HG03135 (cell line): Measurements from ENCODE around the gene NGF.
"Not testable (repeated sequence)": the region's sequence is repeated elsewhere in the genome, so short reads cannot be mapped to it uniquely, and the experiment has no call there.

Source experiments
- ATAC-seq: cut with Tn5 transposase; IDR thresholded peaks from one replicate; pipeline ENCODE4 v1.9.1; 2021; ENCODE audit warnings: mild to moderate bottlenecking, moderate library complexity; ENCODE audit not compliant: unreplicated experiment

The NGF gene

GRCh38 chr1:115310581-115311473 lies 27.2 kb downstream of the NGF start:
- ATAC-seq = no peak

DNA sequence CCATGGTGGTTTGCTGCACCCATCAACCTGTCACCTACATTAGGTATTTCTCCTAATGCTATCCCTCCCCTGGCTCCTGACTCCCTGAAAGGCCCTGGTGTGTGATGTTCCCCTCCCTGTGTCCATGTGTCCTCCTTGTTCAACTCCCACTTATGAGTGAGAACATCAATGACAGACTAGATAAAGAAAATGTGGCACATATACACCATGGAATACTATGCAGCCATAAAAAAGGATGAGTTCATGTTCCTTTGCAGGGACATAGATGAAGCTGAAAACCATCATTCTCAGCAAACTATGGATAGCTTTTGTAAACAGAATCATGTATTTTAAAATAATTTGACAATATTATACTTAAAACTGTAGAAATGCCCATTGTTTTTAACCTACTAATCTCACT lies 28.5 kb downstream of the NGF start:
- ATAC-seq = not testable (repeated sequence)

GRCh38 chr1:115308969-115309368 lies 29.1 kb downstream of the NGF start:
- no peak for ATAC-seq

- no peak for ATAC-seq
Observed at GRCh38 chr1:115307661-115308060, 30.4 kb downstream of the NGF start.

DNA sequence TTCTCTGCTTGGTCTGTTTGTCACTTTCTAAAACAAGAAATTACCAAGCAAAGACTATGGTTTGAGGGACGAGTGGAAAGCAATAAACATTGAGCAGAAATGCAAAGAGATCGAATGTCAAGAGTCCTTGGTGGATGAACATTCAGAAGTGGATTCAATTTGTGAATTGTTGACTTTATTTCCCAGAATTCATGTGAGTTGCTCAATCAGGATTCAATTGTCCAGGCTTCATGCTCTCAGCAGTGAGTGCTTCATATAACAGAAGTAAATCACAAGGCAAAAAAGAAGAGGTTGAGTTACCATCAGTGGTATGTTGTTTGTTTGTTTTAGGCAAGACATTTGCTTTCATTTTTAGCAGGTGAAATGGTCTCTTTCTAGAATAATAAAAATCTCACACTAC lies 31.9 kb downstream of the NGF start:
- ATAC-seq = no peak

GRCh38 chr1:115303364-115303763 lies 34.7 kb downstream of the NGF start:
- no peak for ATAC-seq

- no peak for ATAC-seq
Observed at GRCh38 chr1:115302390-115302961, 35.6 kb downstream of the NGF start.

GRCh38 chr1:115301438-115302020 lies 36.5 kb downstream of the NGF start:
- no peak for ATAC-seq

DNA sequence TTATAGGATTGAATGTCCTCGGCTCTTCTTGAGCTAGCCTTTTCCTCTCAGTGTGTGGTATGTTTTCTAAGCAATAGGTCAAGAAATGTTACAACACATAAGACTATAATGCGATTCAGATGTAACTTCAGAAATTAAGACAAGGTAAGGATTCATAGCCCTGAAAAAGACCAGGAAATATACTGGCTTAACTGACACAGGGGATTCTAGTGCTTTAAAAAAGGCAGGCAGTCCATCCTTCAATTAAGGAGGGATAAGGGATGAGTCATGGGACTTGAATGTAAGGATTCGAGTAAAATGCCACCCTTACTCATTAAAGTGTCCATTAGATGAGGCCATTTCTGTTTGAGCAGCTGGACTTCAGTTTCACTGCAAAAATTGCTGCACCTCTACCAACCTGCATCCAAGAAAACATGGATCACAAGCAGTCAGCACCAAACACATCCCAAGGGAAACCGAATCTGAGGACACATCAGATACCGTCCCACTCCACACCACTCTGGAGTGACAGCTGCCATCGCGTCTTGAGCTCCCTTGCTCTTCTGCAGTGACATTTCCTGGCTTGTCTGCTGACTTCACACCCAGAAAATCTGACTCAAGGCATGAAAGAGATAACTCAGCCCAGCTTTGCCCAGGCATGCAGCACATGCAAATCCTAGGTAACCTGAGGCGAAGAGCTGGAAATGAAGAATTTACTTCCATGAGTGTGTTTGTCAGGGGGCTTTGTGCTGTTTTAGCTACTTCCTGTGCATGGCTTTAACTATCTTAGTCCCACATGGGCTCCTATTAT lies 37.8 kb downstream of the NGF start:
- ATAC-seq = no peak

DNA sequence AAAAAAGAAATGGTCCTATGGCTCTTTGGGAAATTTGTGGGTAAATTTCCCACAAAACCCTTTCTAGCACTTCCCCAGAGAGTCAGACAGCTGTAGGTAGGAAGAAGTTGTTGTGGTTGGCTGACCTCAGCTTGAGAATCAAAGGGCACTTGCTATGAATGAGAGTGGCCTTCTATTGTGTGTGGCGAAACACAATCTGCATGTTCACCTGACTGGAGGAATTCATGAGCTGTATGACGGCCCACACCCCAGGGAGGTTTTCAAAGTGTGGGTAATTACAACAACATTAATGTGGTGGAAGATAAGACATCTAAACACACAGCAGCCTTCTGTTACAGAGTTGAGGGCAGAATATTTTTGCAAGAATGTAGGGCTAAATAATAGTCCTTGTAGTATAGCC lies 38.8 kb downstream of the NGF start:
- ATAC-seq = no peak

DNA sequence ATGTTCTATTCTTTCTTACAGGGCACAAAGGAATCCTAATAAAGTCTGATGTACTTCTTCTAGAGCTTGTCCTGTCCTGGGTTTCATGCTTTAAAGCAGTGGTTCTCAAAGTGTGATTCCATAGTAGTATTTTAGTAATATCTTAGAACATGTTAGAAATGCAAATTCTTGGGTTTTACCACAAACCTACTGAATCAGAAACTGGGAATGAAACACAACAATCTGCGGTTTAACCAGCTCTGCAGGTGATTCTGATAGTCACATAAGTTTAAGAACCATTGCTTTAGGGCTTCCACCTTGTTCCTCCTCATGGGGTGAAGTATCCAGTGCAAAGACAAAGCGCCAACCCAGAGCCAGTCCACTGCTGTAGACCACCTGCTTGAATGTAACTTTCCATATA lies 41.1 kb downstream of the NGF start:
- no peak for ATAC-seq

DNA sequence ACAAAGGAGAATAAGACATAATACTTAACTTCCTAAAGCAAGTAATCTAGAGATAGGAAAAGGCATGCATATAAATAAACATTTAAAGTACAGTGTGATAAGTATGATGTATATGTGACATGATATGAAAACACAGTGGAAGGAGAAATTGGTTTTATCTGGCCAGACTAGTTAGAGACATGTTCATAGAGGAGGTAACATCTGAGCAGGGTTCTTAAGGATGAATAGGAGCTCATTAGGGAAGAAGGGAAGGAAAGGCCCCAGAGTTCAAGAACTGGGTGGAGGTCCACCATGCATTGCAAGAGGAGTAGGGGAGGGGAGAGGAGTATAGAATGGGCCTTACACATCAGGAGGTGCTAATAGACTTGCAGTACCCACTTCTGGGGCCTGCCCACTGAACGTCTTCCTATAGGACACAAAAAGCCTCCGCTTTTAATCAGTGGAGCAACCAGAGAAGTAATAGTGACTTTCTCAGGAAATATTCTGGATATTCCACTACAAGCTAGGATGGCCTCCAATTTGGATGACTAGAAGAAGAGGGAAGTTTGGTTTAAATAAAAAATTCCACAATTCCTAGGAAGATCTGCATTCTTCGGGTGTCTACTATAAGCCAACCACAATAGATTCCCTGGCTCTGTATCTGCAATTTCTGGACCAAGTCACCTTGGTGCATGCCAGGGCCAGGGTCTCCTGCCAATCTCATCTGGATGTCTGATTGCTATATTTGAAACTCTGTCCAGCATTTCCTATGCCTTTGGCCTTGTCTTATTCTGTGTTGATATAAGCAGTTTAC lies 41.9 kb downstream of the NGF start:
- ATAC-seq = no peak

GRCh38 chr1:115293899-115294298 lies 44.1 kb downstream of the NGF start:
- no peak for ATAC-seq

DNA sequence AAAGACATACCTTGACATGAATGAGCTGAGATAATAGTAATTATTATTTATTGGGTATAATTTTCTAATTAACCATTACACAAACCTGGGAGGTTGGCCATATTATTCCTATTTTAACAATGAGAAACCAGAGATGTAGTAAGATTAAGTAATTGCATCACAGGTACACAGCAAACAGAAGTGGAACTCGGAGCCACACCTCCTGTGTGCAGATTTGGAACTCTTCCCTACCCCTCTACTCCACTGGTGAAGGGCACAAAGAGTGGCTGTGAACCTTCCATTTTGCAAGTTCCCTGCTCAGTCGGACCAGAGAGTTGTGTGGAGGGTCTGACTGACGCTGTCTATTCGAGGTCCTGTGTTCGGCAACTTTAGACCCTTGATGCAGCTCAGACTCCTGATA lies 45.0 kb downstream of the NGF start:
- ATAC-seq = no peak

GRCh38 chr1:115291741-115292140 lies 46.3 kb downstream of the NGF start:
- no peak for ATAC-seq

- ATAC-seq = no peak
Observed at GRCh38 chr1:115289940-115290339, 48.1 kb downstream of the NGF start.

GRCh38 chr1:115288591-115289198 lies 49.4 kb downstream of the NGF start:
- no peak for ATAC-seq

GRCh38 chr1:115286431-115287205 lies 51.4 kb downstream of the NGF start:
- no peak for ATAC-seq

DNA sequence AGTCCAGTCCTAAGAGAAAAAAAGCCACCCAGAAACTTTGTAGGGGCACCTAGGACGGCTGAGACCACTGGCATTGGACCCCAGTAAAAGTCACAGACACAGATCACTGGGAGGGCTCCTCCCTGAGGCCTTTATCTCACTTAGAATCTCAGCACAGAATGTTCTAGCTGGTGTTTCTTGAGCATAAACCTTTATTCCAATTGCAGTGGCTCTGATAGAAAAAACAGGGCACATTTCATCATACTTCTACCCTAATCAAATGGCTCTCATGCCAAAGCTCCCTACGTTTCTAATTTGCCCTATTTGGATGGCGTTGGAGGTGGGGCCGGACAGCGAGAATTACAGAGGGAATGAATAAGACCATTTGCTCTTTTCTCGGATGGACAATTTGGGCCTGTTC lies 53.8 kb downstream of the NGF start:
- no peak for ATAC-seq
